ENCODE results near the gene KCNJ16. TPM values are rescaled to one million over a fixed set of nuclear protein-coding genes. Genes with fewer than 3 reads are reported as not detected.
A peak's percentile ranks its signal among the peaks of the same experiment; 100 is the strongest.

Gene KCNJ16
- total RNA-seq, 1 donor from 2014 or later = 25.9 TPM

DNA sequence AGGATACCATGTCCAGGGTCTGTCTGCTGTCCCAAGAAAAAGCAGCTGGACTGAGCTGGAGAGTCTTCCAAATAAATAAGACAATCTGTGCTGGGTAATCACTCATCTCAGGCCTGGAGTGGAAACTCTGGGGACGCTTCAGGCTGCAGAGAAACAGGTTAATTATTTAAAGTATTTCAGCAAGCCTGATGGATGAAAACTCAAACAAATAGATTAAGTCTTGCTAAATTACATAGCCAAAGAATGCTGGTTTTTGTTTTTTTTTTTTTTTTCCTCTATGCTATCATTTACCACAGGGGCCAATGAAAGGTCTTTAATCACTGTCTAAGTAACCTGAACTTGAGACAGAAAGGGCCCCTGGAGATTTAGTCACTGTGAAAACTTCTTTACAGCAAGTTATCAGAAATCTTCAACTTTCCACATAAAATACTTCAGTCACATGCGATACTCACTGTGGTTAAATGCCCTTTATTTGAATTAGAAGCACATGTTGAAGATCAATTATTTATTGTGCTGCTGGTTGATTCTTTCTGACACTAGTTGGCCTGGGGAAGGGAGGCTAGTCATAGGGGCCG lies 63.4 kb downstream of the KCNJ16 start:
- no peak overlapping the region for H3K4me3 ChIP-seq (ENCODE audit: low read depth, low read length)
- peak; percentile 36 for DNase-seq (ENCODE audit: low read depth)
- TF ChIP-seq, protein P1, sequence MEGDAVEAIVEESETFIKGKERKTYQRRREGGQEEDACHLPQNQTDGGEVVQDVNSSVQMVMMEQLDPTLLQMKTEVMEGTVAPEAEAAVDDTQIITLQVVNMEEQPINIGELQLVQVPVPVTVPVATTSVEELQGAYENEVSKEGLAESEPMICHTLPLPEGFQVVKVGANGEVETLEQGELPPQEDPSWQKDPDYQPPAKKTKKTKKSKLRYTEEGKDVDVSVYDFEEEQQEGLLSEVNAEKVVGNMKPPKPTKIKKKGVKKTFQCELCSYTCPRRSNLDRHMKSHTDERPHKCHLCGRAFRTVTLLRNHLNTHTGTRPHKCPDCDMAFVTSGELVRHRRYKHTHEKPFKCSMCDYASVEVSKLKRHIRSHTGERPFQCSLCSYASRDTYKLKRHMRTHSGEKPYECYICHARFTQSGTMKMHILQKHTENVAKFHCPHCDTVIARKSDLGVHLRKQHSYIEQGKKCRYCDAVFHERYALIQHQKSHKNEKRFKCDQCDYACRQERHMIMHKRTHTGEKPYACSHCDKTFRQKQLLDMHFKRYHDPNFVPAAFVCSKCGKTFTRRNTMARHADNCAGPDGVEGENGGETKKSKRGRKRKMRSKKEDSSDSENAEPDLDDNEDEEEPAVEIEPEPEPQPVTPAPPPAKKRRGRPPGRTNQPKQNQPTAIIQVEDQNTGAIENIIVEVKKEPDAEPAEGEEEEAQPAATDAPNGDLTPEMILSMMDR (conservative IDR thresholded peaks at IDR 0.05; ENCODE audit: low read depth, low read length) = no peak

- H3K4me3 ChIP-seq (ENCODE audit: low read depth, low read length) = no peak overlapping the region
- DNase-seq (ENCODE audit: low read depth) = no peak
- TF ChIP-seq, protein P1 (conservative IDR thresholded peaks at IDR 0.05; ENCODE audit: low read depth, low read length) = no peak
Observed at GRCh38 chr17:70139449-70139993, 64.5 kb downstream of the KCNJ16 start.

GRCh38 chr17:70144260-70144846 lies 69.3 kb downstream of the KCNJ16 start:
- TF ChIP-seq, protein P1 (conservative IDR thresholded peaks at IDR 0.05; ENCODE audit: low read depth, low read length) = peak; percentile 61
- no peak overlapping the region for H3K4me3 ChIP-seq (ENCODE audit: low read depth, low read length)
- no peak for DNase-seq (ENCODE audit: low read depth)

- no peak overlapping the region for H3K4me3 ChIP-seq (ENCODE audit: low read depth, low read length)
- TF ChIP-seq, protein P1 (conservative IDR thresholded peaks at IDR 0.05; ENCODE audit: low read depth, low read length) = no peak
- DNase-seq (ENCODE audit: low read depth) = no peak
Observed at GRCh38 chr17:70153210-70153609, 78.2 kb downstream of the KCNJ16 start.

GRCh38 chr17:70157151-70157550 lies 82.1 kb downstream of the KCNJ16 start:
- TF ChIP-seq, protein P1 (conservative IDR thresholded peaks at IDR 0.05; ENCODE audit: low read depth, low read length) = no peak
- H3K4me3 ChIP-seq (ENCODE audit: low read depth, low read length) = no peak overlapping the region

DNA sequence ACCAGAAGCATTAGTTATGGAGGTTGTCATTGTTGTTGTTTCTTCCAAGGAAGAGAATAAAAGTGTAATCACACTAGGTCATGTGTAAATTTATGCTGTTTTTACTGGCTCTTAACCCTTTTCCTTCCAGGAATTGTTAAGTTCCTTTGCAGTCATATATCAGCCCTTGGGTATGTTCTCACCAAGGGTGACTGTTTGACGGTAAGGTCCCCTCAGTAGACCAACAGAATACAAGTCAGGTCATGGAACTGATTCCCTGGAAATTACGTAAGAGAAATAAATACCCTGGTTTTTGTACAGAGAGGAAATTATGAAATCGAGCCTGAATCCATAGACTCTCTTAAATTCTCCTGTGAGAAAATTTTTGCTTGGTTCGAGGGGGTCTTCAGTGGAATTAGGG lies 83.2 kb downstream of the KCNJ16 start:
- DNase-seq (ENCODE audit: low read depth) = no peak
- TF ChIP-seq, protein P1 (conservative IDR thresholded peaks at IDR 0.05; ENCODE audit: low read depth, low read length) = no peak
- no peak overlapping the region for H3K4me3 ChIP-seq (ENCODE audit: low read depth, low read length)

More at GRCh38 chr17:70157151-70157550, 82.1 kb downstream of the KCNJ16 start:
- DNase-seq (ENCODE audit: low read depth) = no peak

- no peak for DNase-seq (ENCODE audit: low read depth)
- H3K4me3 ChIP-seq (ENCODE audit: low read depth, low read length) = no peak overlapping the region
- TF ChIP-seq, protein P1 (conservative IDR thresholded peaks at IDR 0.05; ENCODE audit: low read depth, low read length) = no peak
Observed at GRCh38 chr17:70158591-70158990, 83.6 kb downstream of the KCNJ16 start.

Data from epithelial cell of proximal tubule (primary cell).